Neural cell (in vitro differentiated cells): ENCODE measurements around the gene EID1. TPM values are rescaled to one million over a fixed set of nuclear protein-coding genes. Genes with fewer than 3 reads are reported as not detected.

Source experiments
- H2AFZ ChIP-seq: fragments of 200-600, 300-800 bp; sonication (generic), shearing (Covaris generic); 2 replicates; pipeline ENCODE4 v1.6.0; 2014; ENCODE audit warnings: low read depth, mild to moderate bottlenecking, antibody characterized with exemption, low read length, moderate library complexity
- H3F3A ChIP-seq: fragments of 200-600 bp; shearing (Covaris generic); 2 replicates; pipeline ENCODE4 v1.6.1; 2016; ENCODE audit warnings: mild to moderate bottlenecking, moderate library complexity, mixed read lengths, antibody characterized with exemption, low read length; ENCODE audit not compliant: insufficient read depth, poor library complexity, severe bottlenecking
- H3K27ac ChIP-seq: fragments of 200-600, 300-800 bp; sonication (generic), shearing (Covaris generic); 2 replicates; pipeline ENCODE4 v1.5.1; 2014; ENCODE audit warnings: mild to moderate bottlenecking, low read length, moderate library complexity
- H3K27me3 ChIP-seq: fragments of 300-800, 200-600 bp; sonication (generic), shearing (Covaris generic); 2 replicates; pipeline ENCODE4 v1.6.0; 2014; ENCODE audit warnings: mild to moderate bottlenecking, low read depth, low read length, moderate library complexity; ENCODE audit not compliant: insufficient read depth
- H3K36me3 ChIP-seq: fragments of 300-800, 200-600 bp; sonication (generic), shearing (Covaris generic); 2 replicates; pipeline ENCODE4 v1.5.1; 2014; ENCODE audit warnings: mild to moderate bottlenecking, antibody characterized with exemption, low read length, moderate library complexity; ENCODE audit not compliant: insufficient read depth
- H3K4me2 ChIP-seq: fragments of 300-800, 200-600 bp; sonication (generic), shearing (Covaris generic); 2 replicates; pipeline ENCODE4 v1.6.0; 2014; ENCODE audit warnings: mild to moderate bottlenecking, low read length
- H3K4me3 ChIP-seq: fragments of 300-800, 200-600 bp; sonication (generic), shearing (Covaris generic); 2 replicates; pipeline ENCODE4 v1.5.1; 2014; ENCODE audit warnings: mild to moderate bottlenecking, low read length, moderate library complexity
- H3K79me2 ChIP-seq: fragments of 200-600 bp; shearing (Covaris generic); replicated peaks from 2 replicates; pipeline ENCODE4 v1.6.0; 2014; ENCODE audit warnings: mild to moderate bottlenecking, low read length, moderate library complexity; ENCODE audit not compliant: insufficient read depth
- H3K9ac ChIP-seq: fragments of 300-800, 200-600 bp; sonication (generic), shearing (Covaris generic); 2 replicates; pipeline ENCODE4 v1.6.1; 2016; ENCODE audit warnings: mild to moderate bottlenecking, low read length, mixed read lengths
- H3K9me2 ChIP-seq: fragments of 200-600 bp; shearing (Covaris generic); 2 replicates; pipeline ENCODE4 v1.6.1; 2016; ENCODE audit warnings: mild to moderate bottlenecking, low read length, mixed read lengths; ENCODE audit not compliant: insufficient read depth
- H3K9me3 ChIP-seq: fragments of 200-600, 300-800 bp; sonication (generic), shearing (Covaris generic); 2 replicates; pipeline ENCODE4 v1.6.1; 2016; ENCODE audit warnings: mild to moderate bottlenecking, mixed run types, low read length, moderate library complexity, mixed read lengths
- H4K20me1 ChIP-seq: fragments of 200-600 bp; shearing (Covaris generic); 2 replicates; pipeline ENCODE4 v1.6.1; 2016; ENCODE audit warnings: mild to moderate bottlenecking, mixed run types; ENCODE audit not compliant: insufficient read depth
- EP300 ChIP-seq: fragments of 450-650 bp; conservative IDR thresholded peaks from 2 replicates; pipeline ENCODE4 v1.6.1; 2014; ENCODE audit warnings: antibody characterized with exemption, mild to moderate bottlenecking, moderate library complexity; ENCODE audit not compliant: poor library complexity, severe bottlenecking
- EZH2 ChIP-seq: fragments of 200-600, 300-800 bp; shearing (Covaris generic), sonication (generic); IDR thresholded peaks from 2 replicates; pipeline ENCODE4 v1.6.1; 2014; ENCODE audit warnings: antibody characterized with exemption, low read length, borderline replicate concordance, mild to moderate bottlenecking; ENCODE audit not compliant: insufficient read depth, poor library complexity, severe bottlenecking
- MXI1 ChIP-seq: fragments of 450-650 bp; conservative IDR thresholded peaks from 2 replicates; pipeline ENCODE4 v1.6.1; 2014; ENCODE audit warnings: antibody characterized with exemption, mild to moderate bottlenecking; ENCODE audit not compliant: poor library complexity, severe bottlenecking
- POLR2AphosphoS5 ChIP-seq: IDR thresholded peaks from 2 replicates; pipeline ENCODE4 v1.6.1; 2012
- RAD21 ChIP-seq: fragments of 450-650 bp; conservative IDR thresholded peaks from 2 replicates; pipeline ENCODE4 v1.6.1; 2014; ENCODE audit warnings: antibody characterized with exemption, mild to moderate bottlenecking, moderate library complexity
- REST ChIP-seq: IDR thresholded peaks from 2 replicates; pipeline ENCODE4 v1.6.1; 2012; ENCODE audit warnings: borderline replicate concordance
- SMC3 ChIP-seq: fragments of 450-650 bp; conservative IDR thresholded peaks from 2 replicates; pipeline ENCODE4 v1.6.1; 2014; ENCODE audit warnings: antibody characterized with exemption, mild to moderate bottlenecking, moderate library complexity; ENCODE audit not compliant: poor library complexity
- TAF1 ChIP-seq: IDR thresholded peaks from 2 replicates; pipeline ENCODE4 v1.6.1; 2012; ENCODE audit warnings: low read depth
- polyA plus RNA-seq: library from polyadenylated mRNA; depleted of rRNA; stranded (reverse); fragments of >200 nt; gene quantifications from 2 replicates; pipeline ENCODE4 v1.2.3, GENCODE V29; 2014
- TF ChIP-seq, protein P1 (sequence below): fragments of 450-650 bp; IDR thresholded peaks from 2 replicates; pipeline ENCODE4 v1.5.1; 2014; ENCODE audit warnings: antibody characterized with exemption, mild to moderate bottlenecking, moderate library complexity; ENCODE audit not compliant: poor library complexity, severe bottlenecking

The EID1 gene
- polyA plus RNA-seq, 1 donor from 2014 or later, result 530 TPM

DNA sequence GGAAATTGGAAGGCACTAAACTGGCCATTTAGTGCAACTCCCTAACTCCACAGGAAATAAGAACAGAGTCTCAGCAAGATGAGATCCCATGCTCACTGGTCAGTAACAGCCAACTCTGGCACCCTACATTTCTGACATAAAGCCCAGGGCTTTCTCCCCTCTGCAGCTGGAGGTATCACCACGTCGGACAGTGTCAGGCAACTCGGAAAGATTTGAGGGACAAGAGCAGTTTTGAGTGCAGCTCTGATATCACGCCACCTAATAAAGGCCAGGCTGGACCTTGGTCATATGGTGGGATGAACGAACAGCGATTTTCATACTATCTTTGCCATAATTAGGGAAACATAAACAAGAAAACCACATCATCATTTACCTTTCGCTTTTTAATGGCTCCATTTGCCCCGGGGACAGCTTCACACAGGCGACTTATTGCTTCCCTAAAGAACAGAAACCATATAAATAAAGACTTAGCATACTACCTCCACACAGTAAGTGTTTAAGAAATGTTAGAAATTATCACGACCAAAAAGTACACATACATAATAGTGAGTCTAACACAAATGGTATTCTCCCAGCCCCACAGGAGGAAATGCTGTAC is 12.5 kb downstream of the EID1 start:
- no peak for TF ChIP-seq EP300
- TF ChIP-seq EZH2, result no peak
- TF ChIP-seq MXI1, result no peak
- no peak for TF ChIP-seq POLR2AphosphoS5
- TF ChIP-seq SMC3, result no peak
- no peak for TF ChIP-seq RAD21
- H3K9me3 ChIP-seq, result no peaks in the 10 kb centered on the region
- H3K4me3 ChIP-seq, result no peak overlapping the region
- H3K36me3 ChIP-seq, result no peaks in the 10 kb centered on the region
- no peaks in the 10 kb centered on the region for H4K20me1 ChIP-seq
- no peaks in the 10 kb centered on the region for H3F3A ChIP-seq
- H3K9me2 ChIP-seq, result no peaks in the 10 kb centered on the region
- no peak overlapping the region for H3K27ac ChIP-seq
- no peaks in the 10 kb centered on the region for H3K79me2 ChIP-seq
- no peaks in the 10 kb centered on the region for H3K27me3 ChIP-seq
- H2AFZ ChIP-seq, result no peak overlapping the region
- H3K4me2 ChIP-seq, result no peak overlapping the region
- no peak overlapping the region for H3K9ac ChIP-seq

- Histone ChIP-seq H3K9me3 (no peaks in the 10 kb centered on the region), H3K27ac (no peak overlapping the region), H3K36me3 (no peaks in the 10 kb centered on the region), H3K4me3 (no peak overlapping the region), H4K20me1 (no peaks in the 10 kb centered on the region), H3K9me2 (no peaks in the 10 kb centered on the region), H3K79me2 (no peaks in the 10 kb centered on the region), H3K9ac (no peak overlapping the region), H3K27me3 (no peaks in the 10 kb centered on the region), H2AFZ (no peak overlapping the region), H3K4me2 (no peak overlapping the region), H3F3A (no peaks in the 10 kb centered on the region)
- TF ChIP-seq EZH2 (no peak), MXI1 (no peak), EP300 (no peak), SMC3 (no peak)
- TF ChIP-seq, protein P1, sequence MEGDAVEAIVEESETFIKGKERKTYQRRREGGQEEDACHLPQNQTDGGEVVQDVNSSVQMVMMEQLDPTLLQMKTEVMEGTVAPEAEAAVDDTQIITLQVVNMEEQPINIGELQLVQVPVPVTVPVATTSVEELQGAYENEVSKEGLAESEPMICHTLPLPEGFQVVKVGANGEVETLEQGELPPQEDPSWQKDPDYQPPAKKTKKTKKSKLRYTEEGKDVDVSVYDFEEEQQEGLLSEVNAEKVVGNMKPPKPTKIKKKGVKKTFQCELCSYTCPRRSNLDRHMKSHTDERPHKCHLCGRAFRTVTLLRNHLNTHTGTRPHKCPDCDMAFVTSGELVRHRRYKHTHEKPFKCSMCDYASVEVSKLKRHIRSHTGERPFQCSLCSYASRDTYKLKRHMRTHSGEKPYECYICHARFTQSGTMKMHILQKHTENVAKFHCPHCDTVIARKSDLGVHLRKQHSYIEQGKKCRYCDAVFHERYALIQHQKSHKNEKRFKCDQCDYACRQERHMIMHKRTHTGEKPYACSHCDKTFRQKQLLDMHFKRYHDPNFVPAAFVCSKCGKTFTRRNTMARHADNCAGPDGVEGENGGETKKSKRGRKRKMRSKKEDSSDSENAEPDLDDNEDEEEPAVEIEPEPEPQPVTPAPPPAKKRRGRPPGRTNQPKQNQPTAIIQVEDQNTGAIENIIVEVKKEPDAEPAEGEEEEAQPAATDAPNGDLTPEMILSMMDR, result no peak
Measured at GRCh38 chr15:48891232-48891765, 13.4 kb downstream of the EID1 start.

DNA sequence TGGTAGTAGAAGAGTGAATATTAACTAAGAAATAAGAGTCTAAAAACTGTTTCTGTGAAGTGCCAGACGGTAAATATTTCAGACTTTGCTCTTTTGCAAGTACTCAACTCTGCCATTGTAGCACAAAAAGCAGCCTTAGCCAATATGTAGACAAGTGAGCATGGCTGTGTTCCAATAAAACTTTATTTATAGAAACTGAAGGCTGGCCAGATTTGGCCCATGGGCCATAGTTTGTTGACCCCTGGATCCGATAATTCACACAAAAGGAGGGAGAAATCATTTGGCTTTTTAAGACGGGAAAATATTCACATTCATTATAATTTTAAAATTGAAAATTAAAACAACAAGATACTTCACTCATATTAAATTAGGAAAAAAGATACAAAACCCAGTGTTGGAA is 15.4 kb downstream of the EID1 start:
- H3K9me3 ChIP-seq, result no peaks in the 10 kb centered on the region
- H3K4me2 ChIP-seq, result no peak overlapping the region
- no peaks in the 10 kb centered on the region for H3K9me2 ChIP-seq
- TF ChIP-seq EZH2 (no peak), EP300 (no peak), POLR2AphosphoS5 (no peak), SMC3 (no peak), REST (no peak), TAF1 (no peak)
- TF ChIP-seq, protein P1, result no peak
- H3K9ac ChIP-seq, result no peak overlapping the region
- no peak overlapping the region for H3K27ac ChIP-seq
- H3K27me3 ChIP-seq, result no peaks in the 10 kb centered on the region
- no peaks in the 10 kb centered on the region for H3K79me2 ChIP-seq
- H3K4me3 ChIP-seq, result no peak overlapping the region
- H3F3A ChIP-seq, result no peaks in the 10 kb centered on the region
- no peaks in the 10 kb centered on the region for H3K36me3 ChIP-seq
- H4K20me1 ChIP-seq, result no peaks in the 10 kb centered on the region
- no peak overlapping the region for H2AFZ ChIP-seq
